ENCODE data around the gene FRMPD4.

DNA sequence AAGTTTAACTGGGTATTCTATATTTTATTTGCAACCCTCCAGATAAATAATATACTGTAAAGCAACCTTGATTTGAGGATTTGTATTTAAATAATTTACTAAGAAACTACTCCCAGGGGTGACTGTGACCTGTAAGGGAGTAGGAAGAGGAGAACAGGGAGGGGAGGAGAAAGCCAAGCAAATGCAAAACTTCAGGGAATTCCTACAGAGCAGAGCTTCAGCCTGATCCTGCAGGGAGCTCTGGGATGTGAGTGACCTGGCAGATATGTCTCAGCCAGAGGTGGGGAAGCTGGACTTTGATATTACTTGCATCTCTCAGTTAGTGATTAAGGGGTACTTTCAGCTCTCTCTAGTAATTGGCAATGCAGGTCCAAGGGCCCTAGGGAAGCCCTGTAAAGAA, 302.0 kb downstream of the FRMPD4 start:
- no peak for TF ChIP-seq RAD21 (IDR thresholded peaks at IDR 0.05; ENCODE audit: insufficient read depth, low read depth, low read length)
- no peak for TF ChIP-seq ESRRA (IDR thresholded peaks at IDR 0.05; ENCODE audit: low read length)
- TF ChIP-seq EZH2 (IDR thresholded peaks at IDR 0.05; ENCODE audit: borderline replicate concordance, control insufficient read depth, low read depth, low read length), result no peak
- no peak for TF ChIP-seq POLR2AphosphoS5 (IDR thresholded peaks at IDR 0.05; ENCODE audit: low read length)
- TF ChIP-seq, protein P1, sequence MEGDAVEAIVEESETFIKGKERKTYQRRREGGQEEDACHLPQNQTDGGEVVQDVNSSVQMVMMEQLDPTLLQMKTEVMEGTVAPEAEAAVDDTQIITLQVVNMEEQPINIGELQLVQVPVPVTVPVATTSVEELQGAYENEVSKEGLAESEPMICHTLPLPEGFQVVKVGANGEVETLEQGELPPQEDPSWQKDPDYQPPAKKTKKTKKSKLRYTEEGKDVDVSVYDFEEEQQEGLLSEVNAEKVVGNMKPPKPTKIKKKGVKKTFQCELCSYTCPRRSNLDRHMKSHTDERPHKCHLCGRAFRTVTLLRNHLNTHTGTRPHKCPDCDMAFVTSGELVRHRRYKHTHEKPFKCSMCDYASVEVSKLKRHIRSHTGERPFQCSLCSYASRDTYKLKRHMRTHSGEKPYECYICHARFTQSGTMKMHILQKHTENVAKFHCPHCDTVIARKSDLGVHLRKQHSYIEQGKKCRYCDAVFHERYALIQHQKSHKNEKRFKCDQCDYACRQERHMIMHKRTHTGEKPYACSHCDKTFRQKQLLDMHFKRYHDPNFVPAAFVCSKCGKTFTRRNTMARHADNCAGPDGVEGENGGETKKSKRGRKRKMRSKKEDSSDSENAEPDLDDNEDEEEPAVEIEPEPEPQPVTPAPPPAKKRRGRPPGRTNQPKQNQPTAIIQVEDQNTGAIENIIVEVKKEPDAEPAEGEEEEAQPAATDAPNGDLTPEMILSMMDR (IDR thresholded peaks at IDR 0.05 in 2 of 3, conservative IDR thresholded peaks at IDR 0.05 in 1 of 3; ENCODE audit: control insufficient read depth in 2 of 3, extremely low read depth in 1 of 3, insufficient read depth in 1 of 3, low read depth in 3 of 3, low read length in 3 of 3), result no peak
- no peak for TF ChIP-seq SMAD1 (IDR thresholded peaks at IDR 0.05; ENCODE audit: low read depth, partially characterized antibody)
- TF ChIP-seq SMAD5 (IDR thresholded peaks at IDR 0.05; ENCODE audit: low read depth), result no peak
- TF ChIP-seq SMC3 (IDR thresholded peaks at IDR 0.05; ENCODE audit: borderline replicate concordance, low read length), result no peak
- TF ChIP-seq KDM1A (IDR thresholded peaks at IDR 0.05; ENCODE audit: borderline replicate concordance), result no peak
- TF ChIP-seq POLR2A (IDR thresholded peaks at IDR 0.05; ENCODE audit: low read depth, low read length), result no peak
- TF ChIP-seq FOXM1 (IDR thresholded peaks at IDR 0.05; ENCODE audit: low read depth, low read length), result no peak
- no peak for TF ChIP-seq NR2C1 (IDR thresholded peaks at IDR 0.05)
- TF ChIP-seq STAT1 (conservative IDR thresholded peaks at IDR 0.05), result no peak
- TF ChIP-seq, protein P2, sequence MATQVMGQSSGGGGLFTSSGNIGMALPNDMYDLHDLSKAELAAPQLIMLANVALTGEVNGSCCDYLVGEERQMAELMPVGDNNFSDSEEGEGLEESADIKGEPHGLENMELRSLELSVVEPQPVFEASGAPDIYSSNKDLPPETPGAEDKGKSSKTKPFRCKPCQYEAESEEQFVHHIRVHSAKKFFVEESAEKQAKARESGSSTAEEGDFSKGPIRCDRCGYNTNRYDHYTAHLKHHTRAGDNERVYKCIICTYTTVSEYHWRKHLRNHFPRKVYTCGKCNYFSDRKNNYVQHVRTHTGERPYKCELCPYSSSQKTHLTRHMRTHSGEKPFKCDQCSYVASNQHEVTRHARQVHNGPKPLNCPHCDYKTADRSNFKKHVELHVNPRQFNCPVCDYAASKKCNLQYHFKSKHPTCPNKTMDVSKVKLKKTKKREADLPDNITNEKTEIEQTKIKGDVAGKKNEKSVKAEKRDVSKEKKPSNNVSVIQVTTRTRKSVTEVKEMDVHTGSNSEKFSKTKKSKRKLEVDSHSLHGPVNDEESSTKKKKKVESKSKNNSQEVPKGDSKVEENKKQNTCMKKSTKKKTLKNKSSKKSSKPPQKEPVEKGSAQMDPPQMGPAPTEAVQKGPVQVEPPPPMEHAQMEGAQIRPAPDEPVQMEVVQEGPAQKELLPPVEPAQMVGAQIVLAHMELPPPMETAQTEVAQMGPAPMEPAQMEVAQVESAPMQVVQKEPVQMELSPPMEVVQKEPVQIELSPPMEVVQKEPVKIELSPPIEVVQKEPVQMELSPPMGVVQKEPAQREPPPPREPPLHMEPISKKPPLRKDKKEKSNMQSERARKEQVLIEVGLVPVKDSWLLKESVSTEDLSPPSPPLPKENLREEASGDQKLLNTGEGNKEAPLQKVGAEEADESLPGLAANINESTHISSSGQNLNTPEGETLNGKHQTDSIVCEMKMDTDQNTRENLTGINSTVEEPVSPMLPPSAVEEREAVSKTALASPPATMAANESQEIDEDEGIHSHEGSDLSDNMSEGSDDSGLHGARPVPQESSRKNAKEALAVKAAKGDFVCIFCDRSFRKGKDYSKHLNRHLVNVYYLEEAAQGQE (IDR thresholded peaks at IDR 0.05; ENCODE audit: low read depth, low read length), result no peak

Data from GM12878 (cell line).